CD4-positive, alpha-beta T cell treated with Interleukin-17A for 4 hours (primary cell): ENCODE data around the gene ETFA.

Experiments used
- DNase-seq: peaks from one replicate; pipeline ENCODE4 v3.0.0-alpha.2; 2020; ENCODE audit warnings: mixed read lengths

Gene ETFA

DNA sequence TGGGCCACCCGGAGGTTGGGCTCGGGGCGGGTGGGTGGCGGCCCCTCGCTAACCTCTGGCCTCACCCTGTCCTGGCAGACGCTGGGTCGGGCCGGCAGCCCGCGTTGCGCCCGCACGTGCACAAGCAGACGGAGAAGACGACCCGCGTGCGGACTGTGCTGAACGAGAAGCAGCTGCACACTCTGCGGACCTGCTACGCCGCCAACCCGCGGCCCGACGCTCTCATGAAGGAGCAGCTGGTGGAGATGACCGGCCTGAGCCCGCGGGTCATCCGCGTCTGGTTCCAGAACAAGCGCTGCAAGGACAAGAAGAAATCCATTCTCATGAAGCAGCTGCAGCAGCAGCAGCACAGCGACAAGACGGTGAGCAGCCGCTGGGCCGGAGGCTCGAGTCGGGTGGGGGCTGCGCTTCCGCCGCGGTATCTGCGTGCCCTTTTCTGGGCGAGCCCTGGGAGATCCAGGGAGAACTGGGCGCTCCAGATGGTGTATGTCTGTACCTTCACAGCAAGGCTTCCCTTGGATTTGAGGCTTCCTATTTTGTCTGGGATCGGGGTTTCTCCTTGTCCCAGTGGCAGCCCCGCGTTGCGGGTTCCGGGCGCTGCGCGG, 29.0 kb upstream of the ETFA start:
- DNase-seq = peak; percentile 44

DNA sequence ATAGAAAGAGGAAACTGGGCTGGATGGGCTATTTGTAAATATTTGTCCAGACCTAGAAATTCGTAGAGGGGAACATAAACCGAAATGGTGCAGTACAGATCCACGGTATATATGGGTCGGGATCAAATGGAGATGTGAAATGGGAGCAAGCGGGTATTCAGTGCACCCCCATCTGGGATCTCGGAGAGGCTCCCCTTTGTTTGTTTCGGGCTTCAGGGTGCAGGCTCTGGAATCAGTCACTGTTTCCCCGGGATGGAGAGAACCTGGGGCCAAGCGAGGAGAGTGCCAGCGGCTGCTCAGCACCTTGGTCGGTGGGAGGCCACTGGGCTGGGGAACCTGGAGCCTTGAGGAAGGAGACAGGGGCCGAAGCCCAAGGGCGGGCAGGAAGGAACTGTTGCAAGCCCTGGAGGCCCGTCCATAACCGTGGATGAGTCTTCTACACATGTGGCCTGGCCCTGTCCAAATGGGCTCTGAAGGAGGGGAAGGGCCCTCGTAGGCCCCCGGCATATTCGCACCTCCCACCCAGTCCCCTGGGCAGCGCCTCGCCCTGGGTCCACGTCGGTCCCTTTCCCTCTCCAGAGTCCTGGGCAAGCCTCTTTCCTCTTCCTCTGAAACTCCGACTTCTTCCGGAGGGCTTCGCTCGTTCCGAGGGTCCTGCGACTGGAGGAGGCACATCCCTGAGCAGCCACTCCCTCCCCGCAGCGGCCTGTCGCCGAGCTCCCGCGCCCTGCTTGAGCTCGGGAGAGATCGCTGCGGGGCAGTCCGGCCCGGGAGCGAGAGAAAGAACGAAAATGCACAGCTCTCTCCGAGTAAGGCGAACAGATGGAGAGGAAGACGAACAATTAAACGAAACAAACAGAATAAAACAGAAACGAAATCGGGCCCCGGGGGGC, 28.3 kb upstream of the ETFA start:
- DNase-seq = no peak

DNA sequence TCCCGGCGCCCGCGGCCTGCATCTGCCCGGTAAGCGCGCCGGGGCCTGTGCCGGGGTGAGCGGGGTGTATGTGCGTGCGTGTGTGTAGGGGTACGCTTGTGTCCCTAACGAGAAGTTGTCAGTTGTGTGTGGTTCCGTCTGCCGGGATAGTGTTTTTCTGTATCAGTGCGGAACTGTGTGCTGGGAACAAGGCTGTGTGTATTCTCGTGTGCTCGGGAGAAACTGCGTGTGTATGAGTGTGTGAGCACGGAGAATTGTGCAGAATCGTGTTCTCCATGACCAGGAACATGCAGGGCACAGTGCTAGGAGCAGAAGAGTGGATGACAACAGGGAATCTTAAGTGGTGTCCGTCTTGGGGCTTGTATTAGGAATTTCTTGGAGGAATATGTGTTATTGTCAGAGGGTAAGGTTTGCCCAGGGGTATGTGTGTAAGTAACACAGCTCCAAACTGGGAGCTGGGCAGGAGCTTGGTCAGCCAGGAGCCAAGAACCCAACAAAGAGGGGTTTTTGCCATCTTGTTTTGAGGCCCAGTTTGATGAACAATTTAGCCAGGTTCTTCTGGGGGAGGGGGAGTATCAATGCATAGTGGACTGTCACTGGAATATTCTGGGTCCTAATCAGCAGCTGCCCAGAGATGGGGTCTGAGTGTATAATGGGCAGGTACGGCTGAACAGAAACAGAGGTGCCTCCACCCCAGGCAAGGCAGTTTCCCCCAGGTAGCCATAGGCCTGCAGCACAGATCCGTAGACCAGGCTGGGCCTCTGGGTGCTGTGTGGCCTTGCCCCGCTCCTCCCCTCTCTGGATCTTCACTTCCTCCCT, 27.4 kb upstream of the ETFA start:
- DNase-seq = no peak

GRCh38 chr15:76337696-76338485, 26.6 kb upstream of the ETFA start:
- DNase-seq = peak; percentile 23

- peak; percentile 23 for DNase-seq
Measured at GRCh38 chr15:76337059-76337695, 25.9 kb upstream of the ETFA start.

- peak; percentile 54 for DNase-seq
Measured at GRCh38 chr15:76336254-76337058, 25.2 kb upstream of the ETFA start, which contains the start of gene ISL2. TSS of gene ISL2 (plus strand) at chr15:76336773. CDS start at chr15:76336884, 111 bp downstream.

- no peak for DNase-seq
Measured at GRCh38 chr15:76335307-76336253, 24.3 kb upstream of the ETFA start.

GRCh38 chr15:76334438-76335306, 23.4 kb upstream of the ETFA start:
- DNase-seq = no peak

DNA sequence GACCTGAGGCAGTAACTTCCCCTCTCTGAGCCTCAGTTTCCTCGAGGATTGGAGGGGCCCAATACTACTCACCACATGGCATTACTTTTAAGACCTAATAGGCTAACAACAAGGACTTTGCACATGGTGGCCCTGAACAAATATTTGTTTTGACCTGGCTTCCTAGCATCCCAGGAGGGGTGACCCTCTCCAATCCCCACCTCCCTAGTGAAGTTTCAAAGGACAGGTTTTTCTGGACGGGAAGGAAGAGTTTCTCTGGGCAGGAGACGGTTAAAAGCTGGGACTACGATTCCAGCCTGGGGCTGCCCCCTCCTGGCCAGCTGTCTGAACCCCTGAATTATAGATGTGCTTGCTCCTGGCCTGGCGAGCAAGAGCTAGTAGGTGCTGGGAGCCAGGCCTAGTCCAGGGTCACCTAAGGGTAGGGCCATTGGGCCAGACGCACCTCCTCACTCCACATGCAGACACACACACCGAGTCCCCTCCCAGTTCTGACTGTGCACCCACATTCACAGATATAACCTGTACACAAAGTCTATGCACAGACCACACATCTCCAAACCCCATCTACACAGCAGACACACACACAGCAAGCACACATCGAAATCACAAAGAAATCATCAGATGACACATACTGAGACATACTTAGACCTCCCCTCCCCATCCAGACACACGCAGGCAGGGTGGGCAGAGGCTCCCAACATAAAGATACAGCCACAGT, 22.6 kb upstream of the ETFA start:
- DNase-seq = no peak

- DNase-seq = no peak
Measured at GRCh38 chr15:76333309-76333708, 22.0 kb upstream of the ETFA start.

GRCh38 chr15:76332796-76333195, 21.5 kb upstream of the ETFA start:
- DNase-seq = no peak

DNA sequence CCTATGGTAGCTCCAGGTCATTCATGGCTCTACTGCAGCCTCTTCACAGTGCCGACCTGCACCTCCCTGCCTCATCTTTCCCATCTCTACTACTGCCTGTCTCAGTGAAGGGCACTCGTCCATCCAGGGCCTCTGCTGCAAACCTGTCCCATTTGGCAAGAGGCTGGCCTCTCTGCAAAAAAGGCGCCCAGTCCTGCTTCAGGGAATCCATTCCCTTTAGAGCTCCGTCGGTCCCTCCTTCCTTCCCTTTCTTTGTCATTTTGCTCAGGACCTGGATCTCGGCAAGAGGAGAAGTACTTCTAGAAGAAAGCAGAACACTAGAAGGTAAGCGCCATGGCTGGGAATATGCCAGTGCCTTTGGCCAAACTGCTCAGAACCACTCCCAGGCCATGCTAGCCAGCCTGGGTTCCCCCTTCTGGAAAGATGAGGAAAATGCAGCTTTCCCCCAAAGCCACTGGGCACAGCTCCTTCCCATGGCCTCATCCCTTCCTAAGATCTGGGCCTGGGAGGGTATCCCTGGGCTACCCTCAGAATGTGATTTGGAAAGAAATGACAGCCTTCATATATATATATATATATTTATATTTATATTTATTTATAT, 18.9 kb upstream of the ETFA start:
- no peak for DNase-seq

DNA sequence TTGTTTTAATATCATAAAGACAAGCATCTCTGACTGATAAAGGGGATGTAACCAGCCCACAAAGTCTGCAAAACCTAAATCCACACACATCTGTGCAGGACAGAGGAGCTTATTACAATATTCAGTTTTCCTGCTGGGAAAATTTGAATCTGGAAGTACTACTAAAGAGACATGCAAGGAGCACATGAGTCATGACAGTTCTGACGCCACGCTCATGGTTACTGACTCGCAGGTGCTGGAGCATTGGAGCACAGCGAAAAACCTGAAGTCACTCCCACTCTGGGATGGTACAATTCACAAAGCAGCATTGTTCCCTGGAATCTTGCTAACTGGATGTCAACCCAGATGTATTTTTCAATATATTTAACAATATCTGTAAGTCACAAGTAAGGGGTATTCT, 17.7 kb upstream of the ETFA start:
- no peak for DNase-seq

DNA sequence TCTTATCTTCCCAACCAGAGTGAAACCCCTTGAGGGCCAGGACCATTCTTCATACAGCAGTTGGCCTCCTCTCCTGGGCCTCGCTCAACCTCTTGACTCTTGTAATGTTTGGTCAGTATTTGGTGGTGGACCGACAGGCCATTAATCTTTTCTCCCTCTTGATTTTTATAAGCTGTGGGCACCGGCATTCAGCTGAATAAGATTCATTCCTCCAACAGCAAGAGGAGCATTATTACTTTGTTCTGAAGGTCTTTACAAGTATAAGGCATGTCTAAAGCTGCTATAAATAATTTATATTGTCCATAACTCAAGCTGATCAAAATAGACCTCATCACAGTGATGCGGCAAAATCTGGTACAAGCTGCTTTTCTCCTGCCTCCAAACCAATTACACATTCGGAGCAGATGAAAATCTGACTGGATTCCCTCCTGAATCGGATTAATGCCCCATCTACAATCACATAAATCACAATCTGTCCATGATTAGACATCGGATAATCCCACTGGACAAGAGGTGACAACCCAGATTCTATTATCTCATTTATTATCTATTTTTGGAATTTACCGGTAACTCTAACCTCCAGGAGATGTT, 16.9 kb upstream of the ETFA start:
- DNase-seq = no peak

GRCh38 chr15:76327191-76328105, 16.2 kb upstream of the ETFA start:
- no peak for DNase-seq

- no peak for DNase-seq
Measured at GRCh38 chr15:76325704-76326103, 14.4 kb upstream of the ETFA start.
